Neuronal stem cell (in vitro differentiated cells): ENCODE measurements around the gene POPDC2.
"Not testable (repeated sequence)": the region's sequence is repeated elsewhere in the genome, so short reads cannot be mapped to it uniquely, and the experiment has no call there.

Experiments
- DNase-seq: peaks from one replicate; pipeline ENCODE4 v3.0.0-alpha.2; 2013; ENCODE audit warnings: low spot score
- H2AFZ ChIP-seq: one replicate; pipeline ENCODE4 v1.6.1; 2013; ENCODE audit warnings: mild to moderate bottlenecking, low read length, inconsistent platforms
- H2AK5ac ChIP-seq: 2 replicates; pipeline ENCODE4 v1.6.1; 2013; ENCODE audit warnings: low read depth, mild to moderate bottlenecking, inconsistent platforms, low read length, moderate library complexity, mixed read lengths
- H2BK120ac ChIP-seq: 2 replicates; pipeline ENCODE4 v1.6.1; 2013; ENCODE audit warnings: low read depth, mild to moderate bottlenecking, inconsistent platforms, low read length, moderate library complexity, mixed read lengths
- H2BK12ac ChIP-seq: one replicate; pipeline ENCODE4 v1.6.1; 2013; ENCODE audit warnings: low read length, inconsistent platforms
- H2BK15ac ChIP-seq: 2 replicates; pipeline ENCODE4 v1.6.1; 2013; ENCODE audit warnings: mild to moderate bottlenecking, low read length, inconsistent platforms, mixed read lengths
- H2BK5ac ChIP-seq: one replicate; pipeline ENCODE4 v1.6.1; 2013; ENCODE audit warnings: inconsistent platforms, mild to moderate bottlenecking, low read length, moderate library complexity
- H3K14ac ChIP-seq: one replicate; pipeline ENCODE4 v1.6.1; 2013; ENCODE audit warnings: low read length, inconsistent platforms
- H3K18ac ChIP-seq: 2 replicates; pipeline ENCODE4 v1.6.1; 2013; ENCODE audit warnings: low read length, inconsistent platforms
- H3K23ac ChIP-seq: 2 replicates; pipeline ENCODE4 v1.6.1; 2013; ENCODE audit warnings: low read depth, mild to moderate bottlenecking, mixed read lengths, low read length, inconsistent platforms; ENCODE audit not compliant: poor library complexity
- H3K27ac ChIP-seq: replicated peaks from 3 replicates; pipeline ENCODE4 v1.5.1; 2013; ENCODE audit warnings: low read length, inconsistent platforms
- H3K27me3 ChIP-seq, 3 experiments: 2 replicates each; pipeline ENCODE4 v1.6.1; 2013; ENCODE audit warnings: low read length in 3 of 3, mild to moderate bottlenecking in 2 of 3, inconsistent platforms in 1 of 3, low read depth in 1 of 3, mixed read lengths in 1 of 3, moderate library complexity in 1 of 3; ENCODE audit not compliant: control insufficient read depth in 3 of 3, insufficient read depth in 3 of 3
- H3K36me3 ChIP-seq, 2 donors: replicated peaks in 1 of 2; 2 replicates each; pipeline ENCODE4 v1.6.1; 2013; ENCODE audit warnings: low read length in 2 of 2; ENCODE audit not compliant: control insufficient read depth in 2 of 2, insufficient read depth in 2 of 2
- H3K4ac ChIP-seq: 2 replicates; pipeline ENCODE4 v1.6.1; 2013; ENCODE audit warnings: inconsistent platforms, mild to moderate bottlenecking, low read length, moderate library complexity
- H3K4me1 ChIP-seq, 2 donors: 1 replicate in 1 of 2; 2 replicates in 1 of 2; pipeline ENCODE4 v1.6.1; 2013; ENCODE audit warnings: low read length in 2 of 2, low read depth in 1 of 2; ENCODE audit not compliant: control insufficient read depth in 2 of 2, insufficient read depth in 1 of 2
- H3K4me2 ChIP-seq: one replicate; pipeline ENCODE4 v1.6.1; 2013; ENCODE audit warnings: mild to moderate bottlenecking, low read length, inconsistent platforms; ENCODE audit not compliant: insufficient read depth, poor library complexity, severe bottlenecking
- H3K4me3 ChIP-seq, 2 donors: 2 replicates each; pipeline ENCODE4 v1.5.1; 2013; ENCODE audit warnings: low read length in 2 of 2, mild to moderate bottlenecking in 2 of 2, inconsistent platforms in 1 of 2, moderate library complexity in 1 of 2
- H3K79me1 ChIP-seq: one replicate; pipeline ENCODE4 v1.6.1; 2013; ENCODE audit warnings: low read depth, mild to moderate bottlenecking, inconsistent platforms, low read length, moderate library complexity
- H3K9ac ChIP-seq: one replicate; pipeline ENCODE4 v1.6.1; 2013; ENCODE audit warnings: mild to moderate bottlenecking, low read depth, low read length, inconsistent platforms; ENCODE audit not compliant: poor library complexity
- H3K9me3 ChIP-seq, 2 donors: replicated peaks in 1 of 2; 2 replicates each; pipeline versions ENCODE3 to v1.6.1; 2013; ENCODE audit warnings: low read length in 2 of 2, mild to moderate bottlenecking in 2 of 2, inconsistent platforms in 1 of 2, low read depth in 1 of 2, mixed read lengths in 1 of 2, moderate library complexity in 1 of 2; ENCODE audit not compliant: control insufficient read depth in 2 of 2, insufficient read depth in 1 of 2
- H4K8ac ChIP-seq: one replicate; pipeline ENCODE4 v1.6.1; 2013; ENCODE audit warnings: low read depth, mild to moderate bottlenecking, inconsistent platforms, low read length, moderate library complexity
- H4K91ac ChIP-seq: one replicate; pipeline ENCODE4 v1.6.1; 2013; ENCODE audit warnings: low read length, low read depth, mild to moderate bottlenecking, inconsistent platforms; ENCODE audit not compliant: poor library complexity
- WGBS, 2 donors: extraction: QIAGEN DNeasy Blood & Tissue Kit; methylation state at CpG; one replicate each; pipeline ENCODE4 v1.1.7; 2013; ENCODE audit warnings: missing lambda C conversion rate in 2 of 2, mixed read lengths in 1 of 2; ENCODE audit not compliant: insufficient read length in 2 of 2, insufficient replicate concordance in 1 of 2; ENCODE audit errors: extremely low coverage in 2 of 2; 5-methylcytosine and 5-hydroxymethylcytosine counted together

Gene POPDC2

DNA sequence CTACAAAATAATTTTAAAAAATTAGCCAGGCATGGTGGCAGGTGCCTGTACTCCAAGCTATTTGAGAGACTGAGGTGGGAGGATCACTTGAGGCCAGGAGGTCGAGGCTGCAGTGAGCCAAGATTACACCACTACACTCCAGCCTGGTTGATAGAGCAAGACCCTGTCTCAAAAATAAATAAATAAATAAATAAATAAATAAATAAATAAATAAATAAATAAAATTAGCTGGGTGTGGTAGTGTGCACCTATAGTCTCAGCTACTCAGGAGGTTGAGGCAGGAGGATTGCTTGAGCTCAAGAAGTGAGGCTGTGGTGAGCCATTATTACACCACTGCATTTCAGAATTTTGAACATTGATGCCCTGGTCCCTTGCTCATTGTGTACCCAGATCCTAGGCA lies 65.5 kb downstream of the POPDC2 start:
- H4K91ac ChIP-seq, H2BK5ac ChIP-seq, H3K23ac ChIP-seq, H3K27me3 ChIP-seq, H3K79me1 ChIP-seq, H3K14ac ChIP-seq, H3K4me1 ChIP-seq, H2AFZ ChIP-seq, H3K4me2 ChIP-seq, H2AK5ac ChIP-seq, H3K4ac ChIP-seq, H3K4me3 ChIP-seq, H2BK120ac ChIP-seq, H3K18ac ChIP-seq, H2BK12ac ChIP-seq, H3K27ac ChIP-seq, H4K8ac ChIP-seq, H3K36me3 ChIP-seq, DNase-seq, H2BK15ac ChIP-seq, H3K9ac ChIP-seq, H3K9me3 ChIP-seq: not testable (repeated sequence)
- WGBS, 2 donors = no CpG with 5 or more reads among the region's 1 CpG

- no peak overlapping the region for H4K91ac ChIP-seq
- no peak overlapping the region for H3K4me3 ChIP-seq
- H3K14ac ChIP-seq = no peak overlapping the region
- no peak overlapping the region for H2BK12ac ChIP-seq
- H2BK15ac ChIP-seq = no peak overlapping the region
- no peak overlapping the region for H3K9ac ChIP-seq
- no peak overlapping the region for H3K4ac ChIP-seq
- H3K4me1 ChIP-seq = peaks cover 0 to 2% of the 10 kb centered on the region in 2 donors
- no peak overlapping the region for H2BK120ac ChIP-seq
- no peak overlapping the region for H2BK5ac ChIP-seq
- no peak overlapping the region for H2AFZ ChIP-seq
- no CpG with 5 or more reads among the region's 5 CpGs for WGBS, 2 donors
- peaks cover 0 to 7% (median 0%) of the 10 kb centered on the region in 3 experiments for H3K27me3 ChIP-seq
- H2AK5ac ChIP-seq = no peak overlapping the region
- no peak overlapping the region for H3K4me2 ChIP-seq
- H3K36me3 ChIP-seq = no peaks in the 10 kb centered on the region
- H4K8ac ChIP-seq = no peak overlapping the region
- H3K79me1 ChIP-seq = no peaks in the 10 kb centered on the region
- no peak for DNase-seq
- H3K18ac ChIP-seq = no peak overlapping the region
- peaks cover 0 to 4% of the 10 kb centered on the region in 2 donors for H3K9me3 ChIP-seq
- no peak overlapping the region for H3K27ac ChIP-seq
- H3K23ac ChIP-seq = no peak overlapping the region
Observed at GRCh38 chr3:119594066-119594465, 66.3 kb downstream of the POPDC2 start.

GRCh38 chr3:119592861-119593260 lies 67.5 kb downstream of the POPDC2 start:
- H3K9ac ChIP-seq = no peak overlapping the region
- H2BK15ac ChIP-seq = no peak overlapping the region
- H3K4me2 ChIP-seq = no peak overlapping the region
- no peak overlapping the region for H2BK120ac ChIP-seq
- DNase-seq = no peak
- WGBS, 2 donors = no CpG with 5 or more reads among the region's 1 CpG
- no peak overlapping the region for H3K4me3 ChIP-seq
- no peak overlapping the region for H2AK5ac ChIP-seq
- H3K36me3 ChIP-seq = no peaks in the 10 kb centered on the region
- H4K8ac ChIP-seq = no peak overlapping the region
- peaks cover 0 to 11% (median 0%) of the 10 kb centered on the region in 3 experiments for H3K27me3 ChIP-seq
- no peak overlapping the region for H3K18ac ChIP-seq
- H3K4ac ChIP-seq = no peak overlapping the region
- H3K14ac ChIP-seq = no peak overlapping the region
- no peak overlapping the region for H2BK12ac ChIP-seq
- H2AFZ ChIP-seq = no peak overlapping the region
- no peak overlapping the region for H3K27ac ChIP-seq
- no peaks in the 10 kb centered on the region for H3K79me1 ChIP-seq
- no peak overlapping the region for H4K91ac ChIP-seq
- H3K23ac ChIP-seq = no peak overlapping the region
- peaks cover 0 to 4% of the 10 kb centered on the region in 2 donors for H3K9me3 ChIP-seq
- H2BK5ac ChIP-seq = no peak overlapping the region
- H3K4me1 ChIP-seq = peaks cover 0 to 3% of the 10 kb centered on the region in 2 donors
